Cardiac muscle cell (in vitro differentiated cells and primary cell): ENCODE results near the gene RADIL. TPM values are rescaled to one million over a fixed set of nuclear protein-coding genes. Genes with fewer than 3 reads are reported as not detected.
A peak's percentile ranks its signal among the peaks of the same experiment; 100 is the strongest.

Experiments used
- DNase-seq, 2 donors: peaks; one replicate each; pipeline versions ENCODE4 v3.0.0 to v3.0.0-alpha.2; 2010 to 2017; ENCODE audit warnings: low read depth in 1 of 2, low spot score in 1 of 2
- H3K27ac ChIP-seq: fragments of 200-600 bp; sonication (generic); 2 replicates; pipeline ENCODE4 v1.5.1; 2016
- H3K27me3 ChIP-seq: fragments of 200-600 bp; sonication (generic); 2 replicates; pipeline ENCODE4 v1.6.0; 2016; ENCODE audit warnings: control low read depth
- H3K36me3 ChIP-seq: fragments of 200-600 bp; sonication (generic); 2 replicates; pipeline ENCODE4 v1.5.1; 2016; ENCODE audit warnings: control low read depth
- H3K4me1 ChIP-seq: fragments of 200-600 bp; sonication (generic); 2 replicates; pipeline ENCODE4 v1.8.1; 2017; ENCODE audit warnings: low read depth, mild to moderate bottlenecking, mixed run types
- H3K4me3 ChIP-seq: fragments of 200-600 bp; sonication (generic); 2 replicates; pipeline ENCODE4 v1.5.1; 2016; ENCODE audit warnings: mild to moderate bottlenecking
- H3K9me3 ChIP-seq: fragments of 200-600 bp; sonication (generic); 2 replicates; pipeline ENCODE4 v1.5.1; 2017; ENCODE audit warnings: low read depth, mild to moderate bottlenecking, control low read depth
- CTCF ChIP-seq: IDR thresholded peaks from 2 replicates; pipeline ENCODE4 v1.5.1; 2012; ENCODE audit warnings: low read depth, mild to moderate bottlenecking, low read length
- polyA plus RNA-seq: library from polyadenylated mRNA; unstranded; fragments of >200 nt; fragmentation: Nextera tagmentation; extraction: Ambion mirVana; gene quantifications from 2 replicates; pipeline ENCODE4 v1.2.1, GENCODE V29; 2016
- total RNA-seq: library from RNA; depleted of rRNA; stranded (reverse); fragments of >200 nt; gene quantifications from 2 replicates; pipeline ENCODE4 v1.2.3, GENCODE V29; 2016

RADIL gene
- total and polyA plus RNA-seq, 2 experiments from 2014 or later = 41.6 to 110 TPM

- no peak overlapping the region for H3K27ac ChIP-seq
- H3K9me3 ChIP-seq = no peaks in the 10 kb centered on the region
- no peaks in the 10 kb centered on the region for H3K36me3 ChIP-seq
- no peak for DNase-seq
- H3K4me3 ChIP-seq = no peak overlapping the region
- no peaks in the 10 kb centered on the region for H3K4me1 ChIP-seq
- H3K27me3 ChIP-seq = no peaks in the 10 kb centered on the region
- TF ChIP-seq CTCF = no peak
Observed at GRCh38 chr7:4856336-4857057, 27.0 kb downstream of the RADIL start.

GRCh38 chr7:4854916-4855315 is 28.6 kb downstream of the RADIL start:
- no peak for TF ChIP-seq CTCF
- H3K4me1 ChIP-seq = no peaks in the 10 kb centered on the region
- H3K4me3 ChIP-seq = no peak overlapping the region
- no peaks in the 10 kb centered on the region for H3K36me3 ChIP-seq
- no peaks in the 10 kb centered on the region for H3K27me3 ChIP-seq
- no peak for DNase-seq
- H3K27ac ChIP-seq = no peak overlapping the region
- no peaks in the 10 kb centered on the region for H3K9me3 ChIP-seq

GRCh38 chr7:4851459-4852422 is 31.8 kb downstream of the RADIL start:
- DNase-seq = no peak
- Histone ChIP-seq H3K27me3 (no peaks in the 10 kb centered on the region), H3K9me3 (no peaks in the 10 kb centered on the region), H3K36me3 (no peaks in the 10 kb centered on the region), H3K4me3 (no peak overlapping the region), H3K27ac (no peak overlapping the region), H3K4me1 (peaks cover 7% of the 10 kb centered on the region)
- no peak for TF ChIP-seq CTCF

- H3K4me1 ChIP-seq = peaks cover 12% of the 10 kb centered on the region
- H3K4me3 ChIP-seq = no peak overlapping the region
- no peaks in the 10 kb centered on the region for H3K9me3 ChIP-seq
- H3K36me3 ChIP-seq = no peaks in the 10 kb centered on the region
- H3K27me3 ChIP-seq = no peaks in the 10 kb centered on the region
- DNase-seq = no peak
- TF ChIP-seq CTCF = no peak
- H3K27ac ChIP-seq = no peak overlapping the region
Observed at GRCh38 chr7:4850262-4850795, 33.2 kb downstream of the RADIL start.

- Histone ChIP-seq H3K4me3 (no peak overlapping the region), H3K36me3 (no peaks in the 10 kb centered on the region), H3K4me1 (peaks cover 12% of the 10 kb centered on the region), H3K27me3 (no peaks in the 10 kb centered on the region), H3K27ac (no peak overlapping the region), H3K9me3 (no peaks in the 10 kb centered on the region)
- peak; percentile 17 to 60 for DNase-seq
- TF ChIP-seq CTCF = peak; percentile 18
Observed at GRCh38 chr7:4849390-4849789, 34.1 kb downstream of the RADIL start.
